CD4-positive, alpha-beta T cell (primary cell): Measurements from ENCODE around the gene POLA1. TPM values are rescaled to one million over a fixed set of nuclear protein-coding genes. Genes with fewer than 3 reads are reported as not detected.

Experiments
- ATAC-seq: fragments of 200-7000 bp; cut with Tn5 transposase; one replicate; pipeline ENCODE4 v1.10.0; 2022; ENCODE audit warnings: mild to moderate bottlenecking; ENCODE audit not compliant: poor library complexity
- CTCF ChIA-PET: fragments of 350-600 bp; sonication (Branson Sonifier 250); formaldehyde crosslinking; loops from one replicate; lab custom pipeline; 2021; ENCODE audit warnings: antibody characterized with exemption, inconsistent platforms; lab: Charles Lee
- POLR2A ChIA-PET: fragments of 350-600 bp; sonication (Branson Sonifier 250); formaldehyde crosslinking; loops from one replicate; lab custom pipeline; 2021; ENCODE audit warnings: antibody characterized with exemption, inconsistent platforms; lab: Charles Lee
- DNase-seq, 14 experiments: peaks; one replicate each; pipeline ENCODE4 v3.0.0-alpha.2; 2013 to 2020; ENCODE audit warnings: mixed read lengths in 2 of 14
- H3K27ac ChIP-seq, 2 donors: one replicate each; pipeline versions ENCODE4 v1.5.1 to v1.7.0; 2013; ENCODE audit warnings: low read length in 2 of 2, low read depth in 1 of 2, mild to moderate bottlenecking in 1 of 2
- H3K27me3 ChIP-seq, 2 experiments: 1 replicate in 1 of 2; 2 replicates in 1 of 2; pipeline versions ENCODE4 v1.6.1 to v1.7.0; 2013; ENCODE audit warnings: low read length in 2 of 2, control low read depth in 1 of 2, mild to moderate bottlenecking in 1 of 2, moderate library complexity in 1 of 2; ENCODE audit not compliant: insufficient read depth in 2 of 2, control insufficient read depth in 1 of 2
- H3K36me3 ChIP-seq: one replicate; pipeline ENCODE4 v1.6.1; 2013; ENCODE audit warnings: low read length, control low read depth; ENCODE audit not compliant: insufficient read depth
- H3K4me1 ChIP-seq: one replicate; pipeline ENCODE4 v1.6.1; 2013; ENCODE audit warnings: low read length, control low read depth; ENCODE audit not compliant: insufficient read depth
- H3K4me3 ChIP-seq: one replicate; pipeline ENCODE4 v1.5.1; 2013; ENCODE audit warnings: mild to moderate bottlenecking, low read length, moderate library complexity
- H3K9me3 ChIP-seq, 2 experiments: 1 replicate in 1 of 2; 2 replicates in 1 of 2; pipeline versions ENCODE4 v1.6.1 to v1.7.0; 2013; ENCODE audit warnings: low read length in 2 of 2, mild to moderate bottlenecking in 2 of 2, control low read depth in 1 of 2, moderate library complexity in 1 of 2; ENCODE audit not compliant: control insufficient read depth in 1 of 2, insufficient read depth in 1 of 2
- H3K27ac Mint-ChIP-seq: one replicate; pipeline ENCODE4 v1.8.0; 2020; ENCODE audit warnings: mixed read lengths
- H3K27me3 Mint-ChIP-seq: one replicate; pipeline ENCODE4 v1.8.0; 2021; ENCODE audit warnings: mixed read lengths
- H3K36me3 Mint-ChIP-seq: one replicate; pipeline ENCODE4 v1.8.0; 2021; ENCODE audit warnings: low read depth, mixed read lengths
- H3K4me1 Mint-ChIP-seq: one replicate; pipeline ENCODE4 v1.8.0; 2021; ENCODE audit warnings: low read depth, mixed read lengths
- H3K4me3 Mint-ChIP-seq: one replicate; pipeline ENCODE4 v1.8.0; 2020; ENCODE audit warnings: mild to moderate bottlenecking, mixed read lengths
- H3K9me3 Mint-ChIP-seq: one replicate; pipeline ENCODE4 v1.8.0; 2020; ENCODE audit warnings: mixed read lengths
- CTCF ChIP-seq: fragments of 200-600 bp; IDR thresholded peaks from one replicate; pipeline ENCODE4 v1.8.0; 2022; ENCODE audit warnings: antibody characterized with exemption, mild to moderate bottlenecking
- intact Hi-C, 2 experiments: fragments of 100-400 bp; cut with DNase I in 1 of 2; cut with micrococcal nuclease in 1 of 2; formaldehyde crosslinking; loops; one replicate each; pipeline versions ENCODE4 v1.15.1 to v1.9.0; 2023 to 2025; cut with DNase I, micrococcal nuclease
- total RNA-seq, 174 experiments: library from RNA in 2 of 174; stranded (reverse) in 2 of 174; gene quantifications; one replicate each; pipeline ENCODE4 v1.2.3 and lab custom pipeline; 2021 to 2026

POLA1 gene
- total RNA-seq, 2 experiments from 2014 or later, result 4.7 TPM

DNA sequence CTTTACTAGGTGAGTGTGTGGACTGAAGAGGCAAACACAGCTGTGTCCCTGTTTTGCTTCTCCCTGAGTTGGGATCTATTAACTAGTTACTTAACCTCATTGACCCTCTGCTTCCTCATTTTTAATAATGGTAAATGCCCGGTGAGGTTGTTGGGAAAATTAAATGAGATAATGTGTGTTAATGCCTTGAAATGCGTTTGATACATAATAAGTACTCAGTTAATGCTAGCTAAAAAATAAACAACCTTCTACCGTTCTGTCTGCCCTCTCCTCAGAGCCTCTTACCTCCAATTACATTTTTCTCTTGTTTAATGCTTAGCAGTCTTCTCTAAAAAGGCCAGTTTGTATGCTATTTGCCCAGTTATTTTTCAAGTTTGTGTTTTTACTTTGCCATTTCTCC, 70.3 kb downstream of the POLA1 start:
- no peak for DNase-seq
- H3K9me3 ChIP-seq, result no peaks in the 10 kb centered on the region
- ChIA-PET POLR2A (no interaction called here), CTCF (no interaction called here)
- Mint-ChIP-seq H3K27me3 (no peaks in the 10 kb centered on the region), H3K4me3 (no peak overlapping the region), H3K4me1 (no peaks in the 10 kb centered on the region), H3K36me3 (peaks cover 54% of the 10 kb centered on the region), H3K27ac (no peak overlapping the region), H3K9me3 (no peaks in the 10 kb centered on the region)
- no peak for ATAC-seq
- no peaks in the 10 kb centered on the region for H3K27me3 ChIP-seq
- intact Hi-C loops, result no loop called here
- H3K36me3 ChIP-seq, result peaks cover 11% of the 10 kb centered on the region
- H3K4me3 ChIP-seq, result no peak overlapping the region
- TF ChIP-seq CTCF, result no peak
- no peaks in the 10 kb centered on the region for H3K4me1 ChIP-seq
- no peak overlapping the region for H3K27ac ChIP-seq

DNA sequence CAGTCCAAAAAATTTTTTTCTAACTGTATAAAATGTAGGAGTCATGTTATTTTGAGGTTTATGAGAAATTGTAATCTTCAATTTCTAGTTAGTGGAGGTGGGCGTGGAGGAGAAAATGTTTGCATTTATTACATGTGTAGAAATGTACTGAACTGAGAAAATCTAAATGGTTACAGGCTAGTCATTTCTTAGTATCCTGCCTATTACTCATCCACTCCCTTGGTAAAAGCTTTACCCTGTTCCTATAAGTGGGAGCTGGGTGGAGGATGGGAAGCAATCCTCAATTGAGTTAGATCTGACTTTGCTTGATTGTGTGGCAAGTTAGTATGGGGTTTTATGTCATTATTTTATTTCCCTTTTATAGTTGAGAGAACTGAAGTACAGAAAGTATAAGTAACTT, 73.8 kb downstream of the POLA1 start:
- TF ChIP-seq CTCF, result no peak
- no peaks in the 10 kb centered on the region for H3K9me3 ChIP-seq
- no peak for ATAC-seq
- H3K27me3 ChIP-seq, result no peaks in the 10 kb centered on the region
- no peaks in the 10 kb centered on the region for H3K27me3 Mint-ChIP-seq
- intact Hi-C loops, result no loop called here
- no peaks in the 10 kb centered on the region for H3K9me3 Mint-ChIP-seq
- H3K4me1 Mint-ChIP-seq, result no peaks in the 10 kb centered on the region
- H3K4me3 ChIP-seq, result no peak overlapping the region
- POLR2A ChIA-PET, result no interaction called here
- DNase-seq, result no peak
- CTCF ChIA-PET, result interaction anchor here (0.6 kb wide), 1 partner anchor 39 kb away, joined by 3 read pairs; no protein-coding TSS in a partner anchor
- H3K27ac Mint-ChIP-seq, result no peak overlapping the region
- H3K4me1 ChIP-seq, result no peaks in the 10 kb centered on the region
- H3K36me3 ChIP-seq, result peaks cover 3% of the 10 kb centered on the region
- peaks cover 46% of the 10 kb centered on the region for H3K36me3 Mint-ChIP-seq
- H3K4me3 Mint-ChIP-seq, result no peak overlapping the region
- H3K27ac ChIP-seq, result no peak overlapping the region

- ChIA-PET CTCF (no interaction called here), POLR2A (no interaction called here)
- H3K27ac ChIP-seq, result no peak overlapping the region
- H3K27me3 ChIP-seq, result no peaks in the 10 kb centered on the region
- H3K36me3 ChIP-seq, result peaks cover 3% of the 10 kb centered on the region
- H3K4me3 ChIP-seq, result no peak overlapping the region
- intact Hi-C loops, result no loop called here
- Mint-ChIP-seq H3K36me3 (peaks cover 39% of the 10 kb centered on the region), H3K4me1 (no peaks in the 10 kb centered on the region), H3K27ac (no peak overlapping the region), H3K27me3 (no peaks in the 10 kb centered on the region), H3K4me3 (no peak overlapping the region), H3K9me3 (no peaks in the 10 kb centered on the region)
- no peaks in the 10 kb centered on the region for H3K4me1 ChIP-seq
- no peak for TF ChIP-seq CTCF
- no peaks in the 10 kb centered on the region for H3K9me3 ChIP-seq
- no peak for ATAC-seq
- no peak for DNase-seq
Observed at GRCh38 chrX:24768556-24768955, 74.8 kb downstream of the POLA1 start.
